SK-N-SH (cell line): ENCODE data around the gene RELCH. TPM values are rescaled to one million over a fixed set of nuclear protein-coding genes. Genes with fewer than 3 reads are reported as not detected.
A peak's percentile ranks its signal among the peaks of the same experiment; 100 is the strongest.

Source experiments
- CTCF ChIA-PET: fragments of 300-600, 350-600 bp; formaldehyde crosslinking; extraction: SDS; loops from one replicate; lab custom pipeline; 2021; lab: Yijun Ruan, JAX
- POLR2A ChIA-PET: fragments of 350-600 bp; sonication (Branson Sonifier 250); formaldehyde crosslinking; extraction: SDS; loops from one replicate; lab custom pipeline; 2020; ENCODE audit warnings: antibody characterized with exemption, inconsistent platforms; lab: Yijun Ruan, JAX
- DNase-seq: peaks from one replicate; pipeline ENCODE4 v3.0.0; 2012
- H2AFZ ChIP-seq: fragments of 200-600 bp; sonication (generic); 2 replicates; pipeline ENCODE4 v1.8.1; 2016; ENCODE audit warnings: antibody characterized with exemption, mild to moderate bottlenecking, low read depth
- H3F3A ChIP-seq: fragments of 200-600 bp; sonication (generic); replicated peaks from 2 replicates; pipeline ENCODE3; 2016; ENCODE audit warnings: antibody characterized with exemption, mild to moderate bottlenecking; ENCODE audit not compliant: insufficient read depth
- H3K27ac ChIP-seq, 2 experiments: fragments of 200-500 bp in 1 of 2; fragments of 200-600 bp in 1 of 2; sonication (Bioruptor generic) in 1 of 2; sonication (generic), shearing (Covaris generic) in 1 of 2; 2 replicates each; pipeline versions ENCODE4 v1.5.1 to v1.6.1; 2014 to 2016; ENCODE audit warnings: low read depth in 2 of 2, inconsistent platforms in 1 of 2, low read length in 1 of 2, mild to moderate bottlenecking in 1 of 2, mixed read lengths in 1 of 2
- H3K27me3 ChIP-seq: fragments of 200-600 bp; sonication (generic), shearing (Covaris generic); 2 replicates; pipeline ENCODE4 v1.6.1; 2016; ENCODE audit warnings: mixed run types; ENCODE audit not compliant: insufficient read depth
- H3K36me3 ChIP-seq, 2 experiments: fragments of 200-500 bp in 1 of 2; fragments of 200-600 bp in 1 of 2; sonication (Bioruptor generic) in 1 of 2; sonication (generic) in 1 of 2; replicated peaks in 1 of 2; 2 replicates each; pipeline versions ENCODE3 to v1.5.1; 2014 to 2016; ENCODE audit warnings: low read length in 1 of 2, mild to moderate bottlenecking in 1 of 2; ENCODE audit not compliant: insufficient read depth in 2 of 2, control insufficient read depth in 1 of 2
- H3K4me1 ChIP-seq, 2 experiments: fragments of 200-500 bp in 1 of 2; fragments of 200-600 bp in 1 of 2; sonication (Bioruptor generic) in 1 of 2; sonication (generic), shearing (Covaris generic) in 1 of 2; 2 replicates each; pipeline versions ENCODE4 v1.5.1 to v1.6.1; 2014 to 2016; ENCODE audit warnings: low read depth in 1 of 2, low read length in 1 of 2, mixed run types in 1 of 2; ENCODE audit not compliant: insufficient read depth in 2 of 2, control insufficient read depth in 1 of 2
- H3K4me2 ChIP-seq: fragments of 200-600 bp; sonication (generic), shearing (Covaris generic); 2 replicates; pipeline ENCODE4 v1.6.1; 2017; ENCODE audit warnings: mixed run types
- H3K4me3 ChIP-seq, 2 experiments: fragments of 200-500 bp in 1 of 2; fragments of 200-600 bp in 1 of 2; sonication (Bioruptor generic) in 1 of 2; sonication (generic), shearing (Covaris generic) in 1 of 2; 2 replicates each; pipeline versions ENCODE4 v1.5.1 to v1.8.1; 2014 to 2016; ENCODE audit warnings: low read depth in 2 of 2, inconsistent platforms in 1 of 2, low read length in 1 of 2, mild to moderate bottlenecking in 1 of 2, mixed read lengths in 1 of 2, moderate library complexity in 1 of 2
- H3K79me2 ChIP-seq: fragments of 200-600 bp; sonication (generic); 2 replicates; pipeline ENCODE4 v1.8.1; 2017; ENCODE audit warnings: mild to moderate bottlenecking; ENCODE audit not compliant: insufficient read depth
- H3K9ac ChIP-seq: fragments of 200-600 bp; sonication (generic); 2 replicates; pipeline ENCODE4 v1.6.1; 2017; ENCODE audit warnings: mixed run types
- H3K9me2 ChIP-seq: fragments of 200-600 bp; sonication (generic); 2 replicates; pipeline ENCODE4 v1.6.1; 2017; ENCODE audit warnings: mixed run types
- H3K9me3 ChIP-seq: fragments of 200-600 bp; sonication (generic); 2 replicates; pipeline ENCODE4 v1.6.1; 2017; ENCODE audit warnings: mixed run types, mild to moderate bottlenecking, moderate library complexity
- H4K20me1 ChIP-seq: fragments of 200-600 bp; sonication (generic); 2 replicates; pipeline ENCODE4 v1.6.1; 2017; ENCODE audit warnings: mild to moderate bottlenecking, mixed run types; ENCODE audit not compliant: insufficient read depth
- CHD2 ChIP-seq: fragments of 150-350 bp; IDR thresholded peaks from 2 replicates; pipeline ENCODE4 v1.6.1; 2018; ENCODE audit warnings: low read length; ENCODE audit not compliant: partially characterized antibody
- CTCF ChIP-seq: fragments of 200-600 bp; sonication (generic); IDR thresholded peaks from 2 replicates; pipeline ENCODE4 v1.6.1; 2017; ENCODE audit warnings: antibody characterized with exemption, mild to moderate bottlenecking, moderate library complexity
- EP300 ChIP-seq, 2 experiments: IDR thresholded peaks; 2 replicates each; pipeline versions ENCODE4 v1.4.0 to v1.6.1; 2012; ENCODE audit warnings: borderline replicate concordance in 1 of 2, low read depth in 1 of 2, low read length in 1 of 2
- FOXJ3 ChIP-seq: sonication (generic); formaldehyde crosslinking; IDR thresholded peaks from 2 replicates; pipeline ENCODE4 v1.5.1; 2020; ENCODE audit warnings: mild to moderate bottlenecking, missing genetic modification reagents
- NRF1 ChIP-seq: IDR thresholded peaks from 2 replicates; pipeline ENCODE4 v1.6.1; 2012; ENCODE audit warnings: low read depth, mild to moderate bottlenecking, low read length
- POLR2AphosphoS5 ChIP-seq: IDR thresholded peaks from 2 replicates; pipeline ENCODE4 v1.6.1; 2012; ENCODE audit warnings: low read depth, low read length
- RAD21 ChIP-seq: IDR thresholded peaks from 2 replicates; pipeline ENCODE4 v1.6.1; 2012; ENCODE audit warnings: mild to moderate bottlenecking, low read length
- RFX5 ChIP-seq: IDR thresholded peaks from 2 replicates; pipeline ENCODE4 v1.6.1; 2012; ENCODE audit warnings: mild to moderate bottlenecking, improper control_type of control experiment, low read length
- RXRA ChIP-seq: IDR thresholded peaks from 2 replicates; pipeline ENCODE4 v1.4.0; 2012; ENCODE audit warnings: low read depth, mild to moderate bottlenecking, borderline replicate concordance
- SIN3A ChIP-seq: IDR thresholded peaks from 2 replicates; pipeline ENCODE4 v1.6.1; 2012; ENCODE audit warnings: low read depth, mild to moderate bottlenecking, low read length, moderate library complexity, borderline replicate concordance
- SMC3 ChIP-seq: IDR thresholded peaks from 2 replicates; pipeline ENCODE4 v1.6.1; 2012; ENCODE audit warnings: low read depth, low read length, improper control_type of control experiment
- TAF1 ChIP-seq: IDR thresholded peaks from 2 replicates; pipeline ENCODE4 v1.6.1; 2012; ENCODE audit warnings: low read depth, mild to moderate bottlenecking, low read length, moderate library complexity, borderline replicate concordance
- USF2 ChIP-seq: fragments of 150-350 bp; IDR thresholded peaks from 2 replicates; pipeline ENCODE4 v1.6.1; 2017; ENCODE audit warnings: antibody characterized with exemption, low read length, low read depth, borderline replicate concordance
- ZBTB33 ChIP-seq: IDR thresholded peaks from 2 replicates; pipeline ENCODE4 v1.4.0; 2012; ENCODE audit warnings: low read depth, borderline replicate concordance
- WGBS: methylation state at CpG from one replicate; pipeline ENCODE4 v1.1.6; 2017; ENCODE audit warnings: low lambda C conversion rate; 5-methylcytosine and 5-hydroxymethylcytosine counted together
- polyA plus RNA-seq, 3 experiments: library from polyadenylated mRNA; depleted of rRNA; stranded (reverse); fragments of >200 nt; gene quantifications; 2 replicates each; pipeline ENCODE4 v1.2.3, GENCODE V29; 2012

RELCH gene
- polyA plus RNA-seq, 1 of the 3 experiments (the other 2 are of a cell fraction), result 7.4 TPM

GRCh38 chr18:62324181-62324828 lies 137.2 kb downstream of the RELCH start:
- Histone ChIP-seq H3K9me3 (no peaks in the 10 kb centered on the region), H3K4me3 (no peak overlapping the region), H2AFZ (no peak overlapping the region), H4K20me1 (no peaks in the 10 kb centered on the region), H3K36me3 (no peaks in the 10 kb centered on the region), H3K9ac (no peak overlapping the region), H3F3A (no peaks in the 10 kb centered on the region), H3K27ac (no peak overlapping the region), H3K4me2 (no peak overlapping the region), H3K79me2 (no peaks in the 10 kb centered on the region), H3K9me2 (no peaks in the 10 kb centered on the region), H3K4me1 (peaks cover 2 to 8% of the 10 kb centered on the region in 2 experiments; a peak in 2 of 4 replicates), H3K27me3 (no peaks in the 10 kb centered on the region)
- DNase-seq, result no peak
- ChIA-PET POLR2A (no interaction called here), CTCF (interaction anchor here (0.6 to 1.4 kb wide), 3 partner anchors 9 to 104 kb away, joined by 3 to 7 read pairs (median 4); no protein-coding TSS in a partner anchor)
- TF ChIP-seq EP300 (IDR thresholded peaks at IDR 0.05; ENCODE audit: borderline replicate concordance in 1 of 2, low read depth in 1 of 2, low read length in 1 of 2), result no peak
- no peak for TF ChIP-seq NRF1
- no peak for TF ChIP-seq CHD2
- no peak for TF ChIP-seq RXRA
- TF ChIP-seq ZBTB33, result no peak
- TF ChIP-seq USF2, result no peak
- no peak for TF ChIP-seq POLR2AphosphoS5
- TF ChIP-seq RAD21, result no peak
- no peak for TF ChIP-seq RFX5
- 84% methylated on average over 12 of the region's 12 CpGs for WGBS

- POLR2A ChIA-PET, result no interaction called here
- DNase-seq, result peak; percentile 88
- no peak within 1 kb of the TSS for H3K27ac ChIP-seq
- no peaks in the 10 kb centered on the region for H3K36me3 ChIP-seq
- H3K79me2 ChIP-seq, result no peaks in the 10 kb centered on the region
- peaks cover 8 to 10% of the 10 kb centered on the region in 2 experiments; a peak in 2 of 4 replicates for H3K4me1 ChIP-seq
- H3K4me2 ChIP-seq, result peak within 1 kb of the TSS; percentile 89
- H2AFZ ChIP-seq, result peak within 1 kb of the TSS; percentile 95
- no peaks in the 10 kb centered on the region for H3K27me3 ChIP-seq
- peak within 1 kb of the TSS; percentile 66 to 86 for H3K4me3 ChIP-seq
- H3K9me2 ChIP-seq, result no peaks in the 10 kb centered on the region
- 17% methylated on average over 38 of the region's 99 CpGs for WGBS
- H3F3A ChIP-seq, result no peaks in the 10 kb centered on the region
- H3K9me3 ChIP-seq, result no peaks in the 10 kb centered on the region
- CTCF ChIA-PET, result interaction anchor here (0.6 to 2.0 kb wide), 9 partner anchors 9 to 260 kb away, joined by 3 to 9 read pairs (median 4); no protein-coding TSS in a partner anchor
- H3K9ac ChIP-seq, result peak within 1 kb of the TSS; percentile 64
- no peaks in the 10 kb centered on the region for H4K20me1 ChIP-seq
- TF ChIP-seq TAF1, result no peak
- no peak for TF ChIP-seq SMC3
- no peak for TF ChIP-seq FOXJ3 (CRISPR knock-in tag)
- TF ChIP-seq RAD21, result 0 out of 2 replicates have a peak, but pooled peaks have one; percentile 13
- peak; percentile 37 for TF ChIP-seq CTCF
- no peak for TF ChIP-seq SIN3A
- TF ChIP-seq, all 33 proteins: peak for 2
Observed at GRCh38 chr18:62324917-62325805, 138.1 kb downstream of the RELCH start, which contains the start of gene TNFRSF11A. Gene TNFRSF11A, plus strand, starts transcription at chr18:62325310. Its CDS starts 43 bp downstream, at chr18:62325353.
